Dedifferentiated amniotic fluid mesenchymal stem cell (primary cell): ENCODE data around the gene SPEM3.
"Not testable (repeated sequence)": the region's sequence is repeated elsewhere in the genome, so short reads cannot be mapped to it uniquely, and the experiment has no call there.

Source experiments
- DNase-seq: peaks from one replicate; pipeline ENCODE4 v3.0.0-alpha.2; 2016; ENCODE audit errors: extremely low spot score

The SPEM3 gene

DNA sequence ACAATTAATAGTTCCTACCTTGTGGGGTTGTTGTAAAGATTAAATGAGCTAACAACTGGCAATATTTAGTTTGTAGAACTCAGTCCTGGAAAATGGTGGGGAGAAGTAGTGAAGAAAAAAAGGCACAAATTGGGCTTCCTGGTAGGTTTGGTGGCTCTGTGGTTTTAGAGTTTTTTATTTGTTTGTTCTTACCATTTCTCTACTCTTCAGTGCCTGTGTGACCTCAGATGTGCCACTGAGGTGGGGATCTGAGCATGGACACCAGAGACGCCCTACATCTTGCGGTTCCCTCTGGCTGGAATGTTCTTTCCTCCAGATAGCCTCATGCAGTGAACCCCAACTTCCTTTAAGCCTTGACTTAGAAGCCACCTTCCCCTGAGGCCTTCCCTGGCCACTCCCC, 43.1 kb downstream of the SPEM3 start:
- DNase-seq, result no peak

DNA sequence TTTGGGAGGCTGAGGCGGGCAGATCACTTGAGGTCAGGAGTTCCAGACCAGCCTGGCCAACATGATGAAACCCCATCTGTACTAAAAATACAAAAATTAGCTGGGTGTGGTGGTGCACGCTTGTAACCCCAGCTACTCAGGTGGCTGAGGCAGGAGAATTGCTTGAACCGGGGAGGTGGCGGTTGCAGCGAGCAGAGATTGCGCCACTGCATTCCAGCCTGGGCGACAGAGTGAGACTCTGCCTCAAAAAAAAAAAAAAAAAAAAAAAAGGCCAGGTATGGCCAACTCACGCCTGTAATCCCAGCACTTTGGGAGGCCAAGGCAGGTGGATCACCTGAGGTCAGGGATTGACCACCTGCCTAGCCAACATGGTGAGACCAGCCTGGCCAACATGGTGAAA, 46.1 kb downstream of the SPEM3 start:
- not testable (repeated sequence) for DNase-seq

DNA sequence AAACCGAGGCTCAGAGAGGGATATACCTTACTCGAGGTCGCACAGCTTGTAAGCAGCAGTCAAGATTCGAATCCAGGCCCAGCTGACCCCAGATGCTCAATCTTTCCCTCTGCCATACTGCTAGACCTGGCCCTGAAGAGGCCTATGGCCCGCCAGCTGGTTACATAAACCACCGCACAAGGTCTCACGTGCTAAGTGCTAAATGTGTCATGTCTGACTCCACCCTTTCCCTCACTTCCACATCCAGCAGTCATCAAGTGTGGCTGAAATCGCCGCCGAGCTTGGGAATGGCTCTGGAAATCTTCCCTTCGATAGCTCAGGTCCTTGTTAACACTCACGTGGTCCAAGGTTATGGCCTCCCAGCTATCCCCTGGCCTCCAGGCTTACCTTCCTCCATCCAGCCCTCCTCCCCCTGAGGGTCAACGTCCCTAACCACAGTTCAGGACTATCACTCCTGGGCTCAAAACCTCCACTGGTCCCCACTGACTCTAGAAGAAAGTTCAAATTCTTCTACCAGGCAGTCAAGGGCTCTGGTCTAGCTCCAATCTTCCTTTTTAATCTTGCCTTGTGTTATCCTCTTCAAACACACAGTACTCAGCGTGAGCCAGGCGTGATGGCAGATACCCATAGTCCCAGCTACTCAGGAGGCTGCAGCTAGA, 47.2 kb downstream of the SPEM3 start:
- no peak for DNase-seq

DNA sequence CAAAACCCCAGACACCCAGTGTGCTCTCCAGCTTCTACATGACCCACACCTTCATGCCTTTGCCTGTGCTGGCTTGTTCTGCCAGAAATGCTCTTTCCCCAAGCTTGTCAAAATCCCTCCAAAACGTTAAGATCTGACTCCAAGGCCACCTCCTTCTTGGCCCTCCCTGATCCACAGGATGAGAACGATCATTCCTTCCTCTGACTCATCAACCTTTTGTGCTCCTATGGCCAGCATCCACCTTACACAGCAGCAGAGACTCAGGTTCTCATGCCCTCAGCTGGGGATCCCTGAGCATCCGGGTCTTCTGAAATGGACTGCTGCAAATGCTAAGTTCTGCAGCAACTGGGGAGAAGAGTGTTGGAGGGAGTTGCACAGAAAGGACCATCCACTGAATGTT, 47.8 kb downstream of the SPEM3 start:
- no peak for DNase-seq

DNA sequence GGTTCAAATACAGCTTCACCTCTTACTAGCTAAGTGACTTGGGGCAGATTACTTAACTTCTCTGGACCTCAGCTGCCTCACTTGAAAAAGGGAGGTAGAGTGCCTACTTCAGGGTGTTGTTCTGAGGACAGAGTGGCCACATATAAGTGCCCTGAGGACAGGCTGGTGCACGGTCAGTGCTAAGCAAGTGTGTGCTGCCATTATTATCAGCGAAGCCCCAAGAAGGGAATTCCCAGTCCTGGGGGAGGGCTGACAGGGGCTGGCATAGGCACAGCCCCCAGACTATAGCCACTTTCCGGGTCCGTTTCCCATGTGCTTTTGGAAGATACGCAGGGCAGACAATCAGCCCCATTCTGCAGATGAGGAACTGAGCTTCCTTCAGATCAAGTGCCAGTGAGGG, 48.3 kb downstream of the SPEM3 start:
- no peak for DNase-seq

DNA sequence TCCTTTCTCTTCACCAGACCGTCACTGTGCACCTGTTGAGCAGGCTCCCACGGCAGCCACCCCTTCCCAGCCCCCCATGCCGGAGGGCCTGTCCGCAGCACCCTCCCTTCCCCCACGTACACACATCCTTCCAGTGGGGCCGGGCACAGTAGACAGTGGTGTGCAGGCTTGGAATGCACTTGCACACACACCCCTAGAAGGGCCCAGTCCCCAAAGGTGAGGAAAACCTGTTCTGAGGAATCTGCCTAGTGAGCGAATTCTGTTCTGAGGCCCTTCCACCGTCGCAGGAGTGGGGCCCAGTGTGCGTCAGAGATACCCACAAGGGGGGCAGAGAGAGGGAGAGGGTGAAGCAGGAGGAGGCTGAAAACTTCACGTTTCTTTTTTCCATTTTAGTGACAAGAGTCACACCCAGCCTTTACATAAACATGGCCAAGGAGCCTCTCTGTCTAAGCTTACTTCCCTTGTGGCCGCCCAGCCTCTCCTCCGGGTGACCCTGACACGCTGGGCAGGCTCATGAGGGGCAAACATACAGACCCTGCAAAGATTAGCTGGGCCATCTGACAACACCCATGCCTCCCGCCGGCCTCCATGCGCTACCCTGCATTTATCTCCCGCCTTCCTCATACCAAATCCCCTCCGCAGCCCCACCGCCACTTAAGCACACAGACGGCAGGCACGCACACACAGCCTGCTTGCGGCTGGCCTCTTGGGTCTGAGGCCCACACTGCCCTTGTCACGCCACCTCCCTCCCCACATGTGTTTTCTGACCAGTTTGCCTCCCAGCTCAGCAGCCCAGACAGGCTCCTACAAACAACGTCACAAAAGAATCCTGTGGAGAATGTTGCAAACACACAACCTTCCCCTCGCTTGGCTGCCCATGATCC, 49.0 kb downstream of the SPEM3 start:
- peak; percentile 86 for DNase-seq

DNA sequence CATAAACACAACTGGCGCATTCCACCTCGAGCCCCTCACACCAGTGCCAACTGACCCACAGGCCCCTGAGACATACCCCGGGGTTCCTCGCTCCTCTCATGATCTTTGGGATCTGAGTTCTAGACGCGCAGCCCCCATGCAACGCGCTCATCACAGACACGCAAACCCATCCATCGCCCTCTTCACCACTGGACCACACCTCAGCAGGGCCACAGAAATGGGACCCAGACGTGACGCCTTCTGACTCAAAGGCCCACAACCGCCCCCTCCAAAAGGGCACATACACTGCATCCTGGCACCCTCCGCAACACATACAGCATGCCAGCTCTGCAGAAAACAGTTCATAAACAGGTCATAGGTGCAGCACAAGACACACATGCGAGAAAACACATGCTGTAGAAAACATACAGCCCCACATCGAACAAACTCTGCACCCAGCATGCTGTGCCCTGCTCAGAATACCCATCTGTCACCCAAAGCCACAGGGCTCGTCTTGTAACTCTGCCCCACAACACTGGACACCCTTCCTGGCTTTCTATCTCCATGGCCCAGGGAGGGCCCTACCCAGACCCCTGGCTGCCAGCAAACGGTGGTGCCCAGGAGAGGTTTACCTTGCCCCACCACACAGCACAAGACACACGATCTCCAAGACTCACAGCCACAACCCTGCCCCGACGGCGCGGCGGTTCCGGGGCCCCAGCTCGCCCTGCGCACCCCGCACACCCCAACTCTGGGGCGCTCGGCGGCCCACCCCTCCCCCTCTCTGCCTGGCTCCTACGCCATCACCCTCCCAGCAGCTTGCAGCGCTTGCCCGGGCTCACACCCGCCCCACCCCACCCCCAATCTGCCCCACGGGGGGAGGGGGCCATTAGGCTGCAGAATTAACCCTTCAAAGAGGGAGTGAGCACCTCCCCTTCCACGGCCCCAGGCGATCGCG, 49.9 kb downstream of the SPEM3 start:
- DNase-seq, result no peak

DNA sequence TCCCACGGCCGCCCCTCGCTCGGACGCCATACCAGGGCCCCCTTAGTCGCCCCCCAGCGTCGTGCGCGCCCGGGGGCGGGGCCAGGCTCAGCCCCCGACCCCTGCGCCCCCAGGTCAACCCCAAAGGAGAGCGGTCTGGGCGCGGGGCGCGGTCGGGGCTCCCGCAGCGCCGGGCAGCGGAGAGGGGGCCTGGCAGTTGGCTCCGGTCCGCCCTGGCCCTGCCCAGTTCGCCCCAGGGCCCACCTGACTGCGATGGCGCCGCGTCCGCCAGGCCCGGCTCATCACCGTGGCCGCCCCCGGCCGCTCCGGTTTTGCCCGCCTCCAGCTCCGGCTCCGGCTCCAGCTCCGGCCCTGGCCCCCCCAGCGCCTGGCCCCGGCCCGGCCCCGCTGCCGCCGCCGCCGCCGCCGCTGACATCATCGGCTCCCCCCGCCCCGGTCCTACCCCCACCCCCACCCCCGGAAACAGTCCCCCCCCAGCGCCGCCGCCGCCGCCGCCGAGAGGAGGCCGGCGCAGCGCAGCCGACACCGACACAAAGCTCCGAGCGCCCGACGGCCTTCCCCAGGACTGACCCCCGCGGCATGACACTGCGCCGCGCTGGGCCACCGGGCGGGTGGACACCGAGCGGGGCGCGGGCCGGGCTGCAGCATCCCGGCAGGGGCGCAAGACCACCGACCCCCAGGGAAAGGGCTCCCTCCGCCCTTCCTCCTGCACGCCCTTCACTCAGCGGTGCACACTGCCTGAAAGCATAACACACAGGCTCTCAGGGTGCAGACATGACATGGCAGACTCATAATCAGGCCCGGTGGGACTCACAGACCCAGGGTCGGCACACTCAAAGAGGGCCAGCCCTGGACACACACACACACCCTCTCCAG, 50.8 kb downstream of the SPEM3 start, which contains the start of gene ZBTB4:
Gene ZBTB4 (minus strand): TSS at position 419 of the 876 bp plus-strand sequence. CDS start 12,830 bp downstream, outside the sequence.
- DNase-seq, result no peak

DNA sequence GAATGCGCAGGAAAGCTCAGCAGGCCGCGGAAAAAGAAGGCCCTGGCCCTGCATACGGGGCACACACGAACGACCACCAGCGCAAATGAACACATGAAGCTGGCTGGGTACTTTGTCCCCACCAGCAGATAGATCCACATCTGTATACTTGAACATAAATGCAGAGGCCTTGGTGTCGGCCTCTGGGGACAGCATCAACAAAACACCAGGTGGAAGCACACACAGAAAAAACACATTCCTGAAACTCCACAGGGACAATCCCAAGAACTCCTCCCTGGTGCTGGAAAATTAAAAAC, 51.4 kb downstream of the SPEM3 start:
- DNase-seq, result no peak

DNA sequence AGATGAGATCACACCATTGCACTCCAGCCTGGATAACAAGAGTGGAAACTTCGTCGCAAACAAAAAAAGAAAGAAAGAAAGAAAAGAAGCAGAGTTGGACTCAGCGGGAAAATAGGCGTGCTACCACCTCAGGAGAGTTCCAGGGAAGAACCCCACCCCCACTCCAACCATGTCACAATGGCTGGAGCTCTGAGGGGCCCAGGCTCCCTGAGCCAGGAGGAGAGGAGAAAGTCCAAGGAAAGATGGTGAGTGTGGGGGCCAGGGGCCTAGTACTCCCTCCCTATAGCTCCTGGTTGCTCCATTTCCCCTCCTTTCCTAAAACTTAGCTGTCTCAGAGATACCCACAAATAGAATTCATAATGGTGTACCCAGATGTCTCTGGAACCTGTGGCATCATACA, 52.6 kb downstream of the SPEM3 start, which contains the start of gene SLC35G6:
Gene SLC35G6 (plus strand): TSS at position 172 of the 400 bp plus-strand sequence. CDS start 71 bp downstream, at position 243.
- DNase-seq, result not testable (repeated sequence)

DNA sequence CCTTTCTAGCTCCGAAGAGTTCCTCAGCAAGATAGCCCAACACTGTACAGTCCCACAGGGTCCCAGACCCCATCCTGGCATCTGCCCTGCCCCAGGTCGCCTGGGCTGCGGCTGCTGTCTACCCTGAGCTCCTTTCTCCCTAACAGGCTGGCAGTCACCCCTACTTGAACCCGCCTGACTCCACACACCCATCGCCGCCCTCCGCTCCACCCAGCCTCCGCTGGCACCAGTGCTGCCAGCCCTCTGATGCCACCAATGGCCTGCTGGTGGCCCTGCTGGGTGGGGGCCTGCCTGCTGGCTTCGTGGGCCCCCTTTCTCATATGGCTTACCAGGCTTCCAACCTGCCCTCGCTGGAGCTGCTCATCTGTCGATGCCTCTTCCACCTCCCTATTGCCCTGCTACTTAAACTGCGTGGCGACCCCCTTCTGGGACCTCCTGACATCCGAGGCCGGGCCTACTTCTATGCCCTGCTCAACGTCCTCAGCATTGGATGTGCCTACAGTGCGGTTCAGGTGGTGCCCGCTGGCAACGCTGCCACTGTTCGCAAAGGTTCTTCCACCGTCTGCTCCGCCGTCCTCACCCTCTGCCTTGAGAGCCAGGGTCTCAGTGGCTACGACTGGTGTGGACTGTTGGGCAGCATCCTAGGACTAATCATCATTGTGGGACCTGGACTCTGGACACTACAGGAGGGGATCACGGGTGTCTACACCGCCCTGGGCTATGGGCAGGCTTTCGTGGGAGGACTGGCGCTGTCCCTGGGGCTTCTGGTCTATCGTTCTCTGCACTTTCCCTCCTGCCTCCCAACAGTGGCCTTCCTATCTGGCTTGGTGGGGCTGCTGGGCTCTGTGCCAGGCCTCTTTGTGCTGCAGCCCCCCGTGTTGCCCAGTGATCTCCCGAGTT, 53.4 kb downstream of the SPEM3 start:
- DNase-seq, result not testable (repeated sequence)
